Measurements from ENCODE around the gene BFAR.
"Not testable (repeated sequence)": the region's sequence is repeated elsewhere in the genome, so short reads cannot be mapped to it uniquely, and the experiment has no call there.

BFAR gene

GRCh38 chr16:14702672-14703071 lies 69.9 kb downstream of the BFAR start:
- H3K36me3 Mint-ChIP-seq (ENCODE audit: low read depth); H3K27me3 Mint-ChIP-seq; H3K27ac Mint-ChIP-seq; H3K4me1 Mint-ChIP-seq (ENCODE audit: low read depth); H3K4me3 Mint-ChIP-seq; H3K9me3 Mint-ChIP-seq; DNase-seq: not testable (repeated sequence)

- not testable (repeated sequence) for H3K27me3 Mint-ChIP-seq; H3K27ac Mint-ChIP-seq; DNase-seq; H3K36me3 Mint-ChIP-seq (ENCODE audit: low read depth); H3K9me3 Mint-ChIP-seq; H3K4me3 Mint-ChIP-seq; H3K4me1 Mint-ChIP-seq (ENCODE audit: low read depth)
Measured at GRCh38 chr16:14703156-14704011, 70.6 kb downstream of the BFAR start, which contains the start of gene NPIPA3. NPIPA3 (plus strand) TSS chr16:14703411; CDS start chr16:14708944, 5,533 bp downstream.

All from activated T-cell treated with anti-CD3 and anti-CD28 coated beads, Interleukin-2, amount 50 U/mL, for 24 hours (primary cell).